H9 (cell line): Measurements from ENCODE around the gene ZNF175. TPM values are rescaled to one million over a fixed set of nuclear protein-coding genes. Genes with fewer than 3 reads are reported as not detected.

Source experiments
- DNase-seq: peaks from one replicate; pipeline ENCODE4 v3.0.0-alpha.2; 2017
- H2AFZ ChIP-seq: one replicate; pipeline ENCODE4 v1.6.1; 2013; ENCODE audit warnings: mild to moderate bottlenecking, low read length, control low read depth, moderate library complexity
- H2AK5ac ChIP-seq: 2 replicates; pipeline ENCODE4 v1.6.1; 2013; ENCODE audit warnings: low read length, control low read depth, mixed read lengths; ENCODE audit not compliant: insufficient read length
- H2BK120ac ChIP-seq: one replicate; pipeline ENCODE4 v1.6.1; 2013; ENCODE audit warnings: low read depth, mild to moderate bottlenecking, low read length, control low read depth, inconsistent platforms; ENCODE audit not compliant: poor library complexity, severe bottlenecking
- H2BK12ac ChIP-seq: 2 replicates; pipeline ENCODE4 v1.6.1; 2013; ENCODE audit warnings: low read length, control low read depth, mixed read lengths, low read depth; ENCODE audit not compliant: insufficient read length
- H2BK15ac ChIP-seq: 2 replicates; pipeline ENCODE4 v1.6.1; 2013; ENCODE audit warnings: low read depth, low read length, control low read depth
- H2BK20ac ChIP-seq: one replicate; pipeline ENCODE4 v1.6.1; 2013; ENCODE audit warnings: low read depth, mild to moderate bottlenecking, low read length, control low read depth, inconsistent platforms; ENCODE audit not compliant: poor library complexity, severe bottlenecking
- H2BK5ac ChIP-seq: 2 replicates; pipeline ENCODE4 v1.6.1; 2013; ENCODE audit warnings: low read length, control low read depth, mixed read lengths; ENCODE audit not compliant: insufficient read length
- H3K14ac ChIP-seq: 2 replicates; pipeline ENCODE4 v1.6.1; 2013; ENCODE audit warnings: low read length, control low read depth; ENCODE audit not compliant: insufficient read depth
- H3K18ac ChIP-seq: 2 replicates; pipeline ENCODE4 v1.6.1; 2013; ENCODE audit warnings: low read depth, mild to moderate bottlenecking, mixed read lengths, low read length, control low read depth; ENCODE audit not compliant: insufficient read length
- H3K23ac ChIP-seq: 2 replicates; pipeline ENCODE4 v1.6.1; 2013; ENCODE audit warnings: low read length, control low read depth, mixed read lengths, low read depth; ENCODE audit not compliant: insufficient read length
- H3K23me2 ChIP-seq: 2 replicates; pipeline ENCODE4 v1.6.1; 2013; ENCODE audit warnings: low read depth, mild to moderate bottlenecking, mixed read lengths, low read length, control low read depth; ENCODE audit not compliant: insufficient read length, poor library complexity, severe bottlenecking
- H3K27ac ChIP-seq: 2 replicates; pipeline ENCODE4 v1.5.1; 2013; ENCODE audit warnings: low read length, control low read depth, mixed read lengths, low read depth; ENCODE audit not compliant: insufficient read length
- H3K27me3 ChIP-seq: 2 replicates; pipeline ENCODE4 v1.6.1; 2013; ENCODE audit warnings: low read length, control low read depth, inconsistent platforms; ENCODE audit not compliant: insufficient read depth
- H3K4ac ChIP-seq: 2 replicates; pipeline ENCODE4 v1.6.1; 2013; ENCODE audit warnings: low read depth, mild to moderate bottlenecking, control low read depth, inconsistent platforms, low read length, moderate library complexity
- H3K4me1 ChIP-seq: 2 replicates; pipeline ENCODE4 v1.6.1; 2013; ENCODE audit warnings: low read length, control low read depth, inconsistent platforms; ENCODE audit not compliant: insufficient read depth
- H3K4me2 ChIP-seq: 2 replicates; pipeline ENCODE4 v1.6.1; 2013; ENCODE audit warnings: low read length, control low read depth, mixed read lengths; ENCODE audit not compliant: insufficient read length, insufficient read depth
- H3K56ac ChIP-seq: 2 replicates; pipeline ENCODE4 v1.6.1; 2013; ENCODE audit warnings: low read depth, mild to moderate bottlenecking, mixed read lengths, low read length, control low read depth; ENCODE audit not compliant: insufficient read length
- H3K79me1 ChIP-seq: 2 replicates; pipeline ENCODE4 v1.6.1; 2013; ENCODE audit warnings: low read depth, mild to moderate bottlenecking, moderate library complexity, low read length, control low read depth, inconsistent platforms; ENCODE audit not compliant: insufficient read depth, poor library complexity, severe bottlenecking
- H3K79me2 ChIP-seq: 2 replicates; pipeline ENCODE4 v1.6.1; 2013; ENCODE audit warnings: low read length, control low read depth, inconsistent platforms; ENCODE audit not compliant: insufficient read depth
- H3K9ac ChIP-seq: 2 replicates; pipeline ENCODE4 v1.6.1; 2013; ENCODE audit warnings: low read length, control low read depth, mixed read lengths; ENCODE audit not compliant: insufficient read length; ENCODE audit errors: extremely low read depth
- H3K9me3 ChIP-seq: one replicate; pipeline ENCODE4 v1.6.1; 2013; ENCODE audit warnings: low read depth, low read length, inconsistent platforms; ENCODE audit not compliant: control insufficient read depth
- H3T11ph ChIP-seq: one replicate; pipeline ENCODE4 v1.6.1; 2013; ENCODE audit warnings: mild to moderate bottlenecking, low read length, control low read depth, inconsistent platforms
- H4K20me1 ChIP-seq: one replicate; pipeline ENCODE4 v1.6.1; 2013; ENCODE audit not compliant: control insufficient read depth, insufficient read length, insufficient read depth
- H4K5ac ChIP-seq: 2 replicates; pipeline ENCODE4 v1.6.1; 2013; ENCODE audit warnings: low read depth, mild to moderate bottlenecking, mixed read lengths, low read length, control low read depth; ENCODE audit not compliant: insufficient read length
- H4K8ac ChIP-seq: replicated peaks from 2 replicates; pipeline ENCODE4 v1.6.1; 2013; ENCODE audit warnings: low read length, control low read depth, mixed read lengths, low read depth; ENCODE audit not compliant: insufficient read length
- H4K91ac ChIP-seq: 2 replicates; pipeline ENCODE4 v1.6.1; 2013; ENCODE audit warnings: low read depth, mild to moderate bottlenecking, moderate library complexity, mixed read lengths, low read length, control low read depth; ENCODE audit not compliant: insufficient read length
- H3K27ac Mint-ChIP-seq, 3 experiments: 2 replicates in 2 of 3; 3 replicates in 1 of 3; pipeline ENCODE4 v1.8.0; 2020 to 2021; ENCODE audit warnings: mixed read lengths in 3 of 3, mild to moderate bottlenecking in 1 of 3, moderate library complexity in 1 of 3
- H3K27me3 Mint-ChIP-seq: 2 replicates; pipeline ENCODE4 v1.8.0; 2021; ENCODE audit warnings: low read depth, mild to moderate bottlenecking, moderate library complexity, mixed read lengths
- H3K36me3 Mint-ChIP-seq, 3 experiments: 2 replicates in 2 of 3; 3 replicates in 1 of 3; pipeline ENCODE4 v1.8.0; 2020 to 2021; ENCODE audit warnings: low read depth in 3 of 3, mixed read lengths in 3 of 3; ENCODE audit not compliant: insufficient read depth in 1 of 3
- H3K4me1 Mint-ChIP-seq, 2 experiments: 2 replicates each; pipeline ENCODE4 v1.8.0; 2020; ENCODE audit warnings: mixed read lengths in 2 of 2
- H3K4me3 Mint-ChIP-seq, 2 experiments: 2 replicates in 1 of 2; 3 replicates in 1 of 2; pipeline ENCODE4 v1.8.0; 2020 to 2021; ENCODE audit warnings: mild to moderate bottlenecking in 2 of 2, mixed read lengths in 2 of 2, moderate library complexity in 1 of 2
- H3K9me3 Mint-ChIP-seq, 2 experiments: 2 replicates in 1 of 2; 3 replicates in 1 of 2; pipeline ENCODE4 v1.8.0; 2020; ENCODE audit warnings: mild to moderate bottlenecking in 2 of 2, mixed read lengths in 2 of 2, moderate library complexity in 1 of 2
- CTCF ChIP-seq: fragments of 200-600 bp; sonication (generic); conservative IDR thresholded peaks from 3 replicates; pipeline ENCODE4 v1.8.0; 2021; ENCODE audit warnings: antibody characterized with exemption, mild to moderate bottlenecking
- WGBS: extraction: QIAGEN DNeasy Blood & Tissue Kit; methylation state at CpG from one replicate; pipeline ENCODE4 v1.1.7; 2013; ENCODE audit warnings: missing lambda C conversion rate, low lambda C conversion rate, mixed read lengths; ENCODE audit not compliant: insufficient read length; ENCODE audit errors: extremely low coverage; 5-methylcytosine and 5-hydroxymethylcytosine counted together
- total RNA-seq: library from RNA; stranded (reverse); gene quantifications from 2 replicates; pipeline ENCODE4 v1.2.1, GENCODE V29; 2021

Gene ZNF175
- total RNA-seq, 1 experiment from 2014 or later, result 10.7 TPM

- no peak overlapping the region for H2BK15ac ChIP-seq
- H3K27ac ChIP-seq, result no peak overlapping the region
- H3K56ac ChIP-seq, result no peak overlapping the region
- H3K23me2 ChIP-seq, result peaks cover 2% of the 10 kb centered on the region
- no peak overlapping the region for H3K18ac ChIP-seq
- H3K4ac ChIP-seq, result no peak overlapping the region
- H3K4me1 Mint-ChIP-seq, result peaks cover under 1 to 4% of the 10 kb centered on the region in 2 experiments
- no peaks in the 10 kb centered on the region; the same call in 1 of the 2 replicates for H3K79me2 ChIP-seq
- H3K79me1 ChIP-seq, result no peaks in the 10 kb centered on the region
- peaks cover 3 to 56% of the 10 kb centered on the region in 2 experiments for H3K9me3 Mint-ChIP-seq
- TF ChIP-seq CTCF, result no peak
- H4K5ac ChIP-seq, result no peak overlapping the region
- no CpG with 5 or more reads among the region's 8 CpGs for WGBS
- H2BK20ac ChIP-seq, result no peak overlapping the region
- no peak overlapping the region for H3K14ac ChIP-seq
- no peak overlapping the region for H2AK5ac ChIP-seq
- no peak for DNase-seq
- H3T11ph ChIP-seq, result no peak overlapping the region
- no peak overlapping the region for H3K9ac ChIP-seq
- H4K8ac ChIP-seq, result no peak overlapping the region
- no peak overlapping the region for H4K91ac ChIP-seq
- no peaks in the 10 kb centered on the region for H3K9me3 ChIP-seq
- H2BK5ac ChIP-seq, result no peak overlapping the region
- no peak overlapping the region for H3K4me3 Mint-ChIP-seq
- H3K27me3 Mint-ChIP-seq, result peaks cover 58% of the 10 kb centered on the region
- H2AFZ ChIP-seq, result no peak overlapping the region
- H3K4me2 ChIP-seq, result no peak overlapping the region
- no peak overlapping the region for H2BK120ac ChIP-seq
- no peaks in the 10 kb centered on the region for H3K4me1 ChIP-seq
- no peak overlapping the region for H3K27ac Mint-ChIP-seq
- H4K20me1 ChIP-seq, result no peaks in the 10 kb centered on the region
- H3K23ac ChIP-seq, result no peak overlapping the region
- H3K36me3 Mint-ChIP-seq, result no peaks in the 10 kb centered on the region; a peak in 1 of 7 replicates
- no peak overlapping the region for H2BK12ac ChIP-seq
- H3K27me3 ChIP-seq, result no peaks in the 10 kb centered on the region
These were observed 4.5 kb upstream of the ZNF175 start for GRCh38 chr19:51566489-51567100.
